ENCODE measurements around the gene FANCE.

Gene FANCE

GRCh38 chr6:35465646-35466045, 13.5 kb downstream of the FANCE start:
- DNase-seq (ENCODE audit: low read depth): no peak
- TF ChIP-seq, protein P1, sequence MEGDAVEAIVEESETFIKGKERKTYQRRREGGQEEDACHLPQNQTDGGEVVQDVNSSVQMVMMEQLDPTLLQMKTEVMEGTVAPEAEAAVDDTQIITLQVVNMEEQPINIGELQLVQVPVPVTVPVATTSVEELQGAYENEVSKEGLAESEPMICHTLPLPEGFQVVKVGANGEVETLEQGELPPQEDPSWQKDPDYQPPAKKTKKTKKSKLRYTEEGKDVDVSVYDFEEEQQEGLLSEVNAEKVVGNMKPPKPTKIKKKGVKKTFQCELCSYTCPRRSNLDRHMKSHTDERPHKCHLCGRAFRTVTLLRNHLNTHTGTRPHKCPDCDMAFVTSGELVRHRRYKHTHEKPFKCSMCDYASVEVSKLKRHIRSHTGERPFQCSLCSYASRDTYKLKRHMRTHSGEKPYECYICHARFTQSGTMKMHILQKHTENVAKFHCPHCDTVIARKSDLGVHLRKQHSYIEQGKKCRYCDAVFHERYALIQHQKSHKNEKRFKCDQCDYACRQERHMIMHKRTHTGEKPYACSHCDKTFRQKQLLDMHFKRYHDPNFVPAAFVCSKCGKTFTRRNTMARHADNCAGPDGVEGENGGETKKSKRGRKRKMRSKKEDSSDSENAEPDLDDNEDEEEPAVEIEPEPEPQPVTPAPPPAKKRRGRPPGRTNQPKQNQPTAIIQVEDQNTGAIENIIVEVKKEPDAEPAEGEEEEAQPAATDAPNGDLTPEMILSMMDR (IDR thresholded peaks at IDR 0.05; ENCODE audit: low read depth, low read length, missing control alignments): no peak
- H3K4me3 ChIP-seq (ENCODE audit: low read depth, low read length): no peak overlapping the region

DNA sequence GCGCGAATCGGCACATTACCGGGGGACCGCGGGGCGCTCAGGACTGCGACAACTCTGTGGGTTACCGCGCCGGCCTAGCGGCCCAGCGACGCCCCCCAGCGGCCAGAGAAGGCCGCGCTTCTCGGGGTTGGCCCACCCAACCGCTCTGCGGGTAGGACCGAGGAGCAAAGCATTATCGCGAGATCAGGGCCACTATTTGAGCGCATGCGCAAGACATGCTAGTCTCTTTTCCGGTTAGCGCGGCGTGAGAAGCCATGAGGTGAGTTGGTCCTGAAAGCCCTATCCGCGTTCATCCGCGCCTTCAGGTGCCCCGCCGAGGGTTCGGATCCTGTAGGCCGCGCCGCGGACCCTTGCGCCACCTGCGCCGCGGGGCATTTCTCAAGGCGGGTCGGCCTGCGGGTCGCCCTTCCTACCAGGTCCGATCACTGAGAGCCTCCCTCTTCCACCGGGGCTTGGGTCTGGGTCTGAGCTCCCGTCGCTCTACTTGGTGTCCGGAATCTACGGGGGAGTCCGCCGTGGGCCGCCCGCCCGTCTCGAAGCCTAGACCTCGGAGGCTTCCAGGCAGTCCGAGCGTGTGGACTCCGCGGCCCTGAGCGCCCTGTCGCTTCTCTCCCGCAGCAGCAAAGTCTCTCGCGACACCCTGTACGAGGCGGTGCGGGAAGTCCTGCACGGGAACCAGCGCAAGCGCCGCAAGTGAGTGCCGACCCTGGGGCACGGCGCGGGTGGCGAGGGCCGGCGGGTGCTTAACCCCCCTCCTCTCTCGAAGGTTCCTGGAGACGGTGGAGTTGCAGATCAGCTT, 16.2 kb downstream of the FANCE start, which contains the start of gene RPL10A:
RPL10A (plus strand) TSS at position 221 of the 799 bp plus-strand sequence; CDS start at position 255, 34 bp downstream.
- peak; percentile 94 for DNase-seq (ENCODE audit: low read depth)
- H3K4me3 ChIP-seq (ENCODE audit: low read depth, low read length): peak within 1 kb of the TSS; percentile 79
- TF ChIP-seq, protein P1 (IDR thresholded peaks at IDR 0.05; ENCODE audit: low read depth, low read length, missing control alignments): peak; percentile 98

- H3K4me3 ChIP-seq (ENCODE audit: low read depth, low read length): peak overlapping the region; percentile 79
- no peak for DNase-seq (ENCODE audit: low read depth)
- TF ChIP-seq, protein P1 (IDR thresholded peaks at IDR 0.05; ENCODE audit: low read depth, low read length, missing control alignments): no peak
These were observed 17.0 kb downstream of the FANCE start for GRCh38 chr6:35468980-35469750.

DNA sequence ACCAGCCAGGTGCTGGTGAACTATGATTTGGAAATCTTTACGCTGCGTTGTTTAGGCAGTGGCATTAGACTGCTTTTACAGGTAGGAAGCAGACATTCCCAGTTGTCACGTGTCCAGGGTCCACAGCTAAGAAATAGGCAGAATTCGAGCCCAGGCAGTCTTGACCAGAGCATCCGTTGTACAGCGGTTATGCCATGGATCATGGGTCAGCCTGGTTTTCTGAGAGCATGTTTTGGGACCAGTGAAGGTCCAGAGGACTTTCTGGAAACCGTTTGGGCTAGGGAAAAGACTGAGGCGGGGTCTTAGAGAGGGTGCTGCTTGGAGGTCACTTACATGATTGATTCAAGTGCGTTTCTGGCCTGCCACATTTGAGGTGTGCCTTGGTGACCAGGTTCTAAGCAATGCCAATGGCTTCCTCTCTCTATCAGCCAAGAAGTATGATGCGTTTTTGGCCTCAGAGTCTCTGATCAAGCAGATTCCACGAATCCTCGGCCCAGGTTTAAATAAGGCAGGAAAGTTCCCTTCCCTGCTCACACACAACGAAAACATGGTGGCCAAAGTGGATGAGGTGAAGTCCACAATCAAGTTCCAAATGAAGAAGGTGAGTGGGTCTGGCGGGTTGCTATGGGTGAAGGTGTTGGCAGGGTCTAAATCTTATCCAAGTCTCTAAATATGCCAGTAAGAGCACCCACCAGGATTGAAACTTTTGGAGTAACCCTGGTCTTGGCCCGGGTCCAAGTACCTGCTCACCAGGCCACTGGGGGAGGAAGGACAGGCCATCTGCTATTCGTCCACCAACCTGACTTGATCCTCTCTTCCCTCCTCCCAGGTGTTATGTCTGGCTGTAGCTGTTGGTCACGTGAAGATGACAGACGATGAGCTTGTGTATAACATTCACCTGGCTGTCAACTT, 17.9 kb downstream of the FANCE start:
- TF ChIP-seq, protein P1 (IDR thresholded peaks at IDR 0.05; ENCODE audit: low read depth, low read length, missing control alignments): no peak
- H3K4me3 ChIP-seq (ENCODE audit: low read depth, low read length): peak overlapping the region; percentile 79
- DNase-seq (ENCODE audit: low read depth): no peak

DNA sequence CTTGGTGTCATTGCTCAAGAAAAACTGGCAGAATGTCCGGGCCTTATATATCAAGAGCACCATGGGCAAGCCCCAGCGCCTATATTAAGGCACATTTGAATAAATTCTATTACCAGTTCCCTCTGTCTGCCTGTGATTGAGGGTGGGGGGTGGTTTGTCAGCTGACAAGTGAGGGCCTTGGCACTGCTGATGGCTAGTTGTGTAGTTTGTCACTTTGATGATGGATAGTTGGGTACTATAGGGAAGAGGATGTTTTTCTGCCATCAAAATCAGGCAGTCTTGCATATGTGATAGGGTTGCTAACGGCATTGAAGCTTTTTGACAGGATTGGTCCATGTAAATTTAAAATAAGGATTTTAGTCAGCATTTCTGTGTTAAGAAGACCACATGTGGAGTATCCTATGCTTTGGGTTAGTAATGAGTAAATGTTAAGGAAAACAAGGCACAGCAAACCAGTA, 18.6 kb downstream of the FANCE start:
- peak overlapping the region; percentile 79 for H3K4me3 ChIP-seq (ENCODE audit: low read depth, low read length)
- DNase-seq (ENCODE audit: low read depth): no peak
- TF ChIP-seq, protein P1 (IDR thresholded peaks at IDR 0.05; ENCODE audit: low read depth, low read length, missing control alignments): no peak

DNA sequence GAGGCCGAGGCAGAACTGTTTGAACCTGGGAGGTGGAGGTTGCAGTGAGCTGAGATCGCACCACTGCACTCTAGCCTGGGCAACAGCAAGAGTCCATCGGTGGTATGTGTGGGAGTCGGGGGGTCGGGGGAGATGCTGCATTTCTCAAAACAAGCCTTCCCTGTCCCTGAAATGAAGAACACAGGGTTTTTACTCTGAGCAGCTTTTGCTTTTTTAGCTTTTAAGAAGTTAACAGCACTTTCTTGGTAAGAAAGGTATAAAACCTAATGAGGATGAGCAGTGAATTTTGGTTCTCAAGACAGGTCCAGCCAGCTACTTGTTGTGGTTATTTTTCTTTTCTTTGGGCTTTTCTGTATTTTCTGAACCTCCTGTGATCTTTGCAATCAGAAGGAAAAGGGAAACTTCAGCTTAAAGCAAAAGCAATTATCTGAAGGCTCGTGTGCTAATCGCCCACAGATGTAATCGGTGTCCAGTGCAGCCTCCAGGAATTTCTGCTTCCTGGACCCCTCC, 19.8 kb downstream of the FANCE start:
- DNase-seq (ENCODE audit: low read depth): no peak
- TF ChIP-seq, protein P1 (IDR thresholded peaks at IDR 0.05; ENCODE audit: low read depth, low read length, missing control alignments): no peak
- no peak overlapping the region; the same call in 1 of the 2 replicates for H3K4me3 ChIP-seq (ENCODE audit: low read depth, low read length)

Measured in GM12864 (cell line).